Measurements from ENCODE around the gene PCDHGB4.
A peak's percentile ranks its signal among the peaks of the same experiment; 100 is the strongest.

Gene PCDHGB4

GRCh38 chr5:141419074-141419880 is 31.8 kb downstream of the PCDHGB4 start:
- in situ Hi-C loops (cut with MboI; ENCODE audit: low pct_unique_long_range_greater_than_20kb, low sequenced_read_pairs, unreplicated experiment), result loop anchor here (5.0 kb wide), 1 partner anchor 143 kb away; no protein-coding TSS in a partner anchor
- no peak for TF ChIP-seq CTCF (IDR thresholded peaks at IDR 0.05; ENCODE audit: extremely low read depth, insufficient read depth, missing control alignments)
- DNase-seq (ENCODE audit: low spot score), result no peak

GRCh38 chr5:141420855-141421488 is 33.5 kb downstream of the PCDHGB4 start, which contains the start of gene PCDHGA11:
Gene PCDHGA11, plus strand, starts transcription at chr5:141421051. Its CDS starts 177 bp downstream, at chr5:141421228.
- in situ Hi-C loops (cut with MboI; ENCODE audit: low pct_unique_long_range_greater_than_20kb, low sequenced_read_pairs, unreplicated experiment), result no loop called here
- peak; percentile 73 for TF ChIP-seq CTCF (IDR thresholded peaks at IDR 0.05; ENCODE audit: extremely low read depth, insufficient read depth, missing control alignments)
- peak; percentile 71 for DNase-seq (ENCODE audit: low spot score)

- no peak for DNase-seq (ENCODE audit: low spot score)
- in situ Hi-C loops (cut with MboI; ENCODE audit: low pct_unique_long_range_greater_than_20kb, low sequenced_read_pairs, unreplicated experiment), result no loop called here
- TF ChIP-seq CTCF (IDR thresholded peaks at IDR 0.05; ENCODE audit: extremely low read depth, insufficient read depth, missing control alignments), result no peak
Measured at GRCh38 chr5:141421489-141421855, 34.0 kb downstream of the PCDHGB4 start.

GRCh38 chr5:141422742-141423291 is 35.3 kb downstream of the PCDHGB4 start:
- in situ Hi-C loops (cut with MboI; ENCODE audit: low pct_unique_long_range_greater_than_20kb, low sequenced_read_pairs, unreplicated experiment), result no loop called here
- no peak for DNase-seq (ENCODE audit: low spot score)
- no peak for TF ChIP-seq CTCF (IDR thresholded peaks at IDR 0.05; ENCODE audit: extremely low read depth, insufficient read depth, missing control alignments)

- DNase-seq (ENCODE audit: low spot score), result no peak
- in situ Hi-C loops (cut with MboI; ENCODE audit: low pct_unique_long_range_greater_than_20kb, low sequenced_read_pairs, unreplicated experiment), result no loop called here
- TF ChIP-seq CTCF (IDR thresholded peaks at IDR 0.05; ENCODE audit: extremely low read depth, insufficient read depth, missing control alignments), result no peak
Measured at GRCh38 chr5:141427783-141428426, 40.4 kb downstream of the PCDHGB4 start.

GRCh38 chr5:141430332-141431113 is 43.0 kb downstream of the PCDHGB4 start, which contains the start of gene PCDHGA12:
Gene PCDHGA12, plus strand, starts transcription at chr5:141430507. Its CDS starts 253 bp downstream, at chr5:141430760.
- peak; percentile 61 for TF ChIP-seq CTCF (IDR thresholded peaks at IDR 0.05; ENCODE audit: extremely low read depth, insufficient read depth, missing control alignments)
- peak; percentile 85 for DNase-seq (ENCODE audit: low spot score)
- in situ Hi-C loops (cut with MboI; ENCODE audit: low pct_unique_long_range_greater_than_20kb, low sequenced_read_pairs, unreplicated experiment), result no loop called here

All from GM13977 (cell line).